Lower leg skin (tissue), 4 donors: ENCODE measurements around the gene PPP1R14D. TPM values are rescaled to one million over a fixed set of nuclear protein-coding genes. Genes with fewer than 3 reads are reported as not detected.

ENCODE experiments used
- DNase-seq, 2 donors: peaks; one replicate each; pipeline ENCODE4 v3.0.0-alpha.2; 2019; ENCODE audit warnings: low spot score in 2 of 2
- H3K4me3 ChIP-seq: fragments of 200-600 bp; sonication (generic); 2 replicates; pipeline ENCODE4 v1.5.1; 2017; ENCODE audit warnings: mild to moderate bottlenecking, low read depth; ENCODE audit not compliant: poor library complexity, severe bottlenecking
- CTCF ChIP-seq, 3 donors: fragments of 450-650 bp; IDR thresholded peaks; one replicate each; pipeline ENCODE4 v1.5.1; 2016; ENCODE audit warnings: antibody characterized with exemption in 3 of 3, mild to moderate bottlenecking in 3 of 3, moderate library complexity in 2 of 3
- POLR2A ChIP-seq, 2 donors: fragments of 450-650 bp; IDR thresholded peaks; one replicate each; pipeline ENCODE4 v1.6.1; 2016 to 2017; ENCODE audit warnings: antibody characterized with exemption in 2 of 2, mild to moderate bottlenecking in 1 of 2, moderate library complexity in 1 of 2
- WGBS, 2 donors: methylation state at CpG; one replicate each; pipeline ENCODE4 v1.1.5; 2018; 5-methylcytosine and 5-hydroxymethylcytosine counted together
- intact Hi-C: fragments of 100-400 bp; cut with DNase I; formaldehyde crosslinking; loops from one replicate; pipeline ENCODE4 v1.15.0; 2023; ENCODE audit warnings: low total_unique reads
- total RNA-seq, 4 donors: library from RNA; depleted of rRNA; stranded (reverse); fragments of >200 nt; gene quantifications; one replicate each; pipeline ENCODE4 v1.1.0, GENCODE V29; 2016

The PPP1R14D gene
- total RNA-seq, 4 donors from 2014 or later = 0.65 to 4.8 (median 2.4) TPM; not detected in 1

- TF ChIP-seq POLR2A (IDR thresholded peaks at IDR 0.05) (no peak), CTCF (IDR thresholded peaks at IDR 0.05) (no peak)
- no peak for DNase-seq
- intact Hi-C loops = no loop called here
- H3K4me3 ChIP-seq = no peak overlapping the region
- 90 to 96% methylated on average over 1 of the region's 1 CpG for WGBS, 2 donors
These were observed 24.8 kb downstream of the PPP1R14D start for GRCh38 chr15:40803688-40804087.

GRCh38 chr15:40803076-40803475, 25.4 kb downstream of the PPP1R14D start:
- TF ChIP-seq POLR2A (IDR thresholded peaks at IDR 0.05) = no peak
- no peak for TF ChIP-seq CTCF (IDR thresholded peaks at IDR 0.05)
- no peak overlapping the region for H3K4me3 ChIP-seq
- WGBS, 2 donors = 90 to 94% methylated on average over 2 of the region's 2 CpGs
- intact Hi-C loops = no loop called here
- no peak for DNase-seq

- no peak for TF ChIP-seq CTCF (IDR thresholded peaks at IDR 0.05)
- no peak for TF ChIP-seq POLR2A (IDR thresholded peaks at IDR 0.05)
- intact Hi-C loops = no loop called here
- H3K4me3 ChIP-seq = no peak overlapping the region
- no peak for DNase-seq
- WGBS, 2 donors = 85 to 88% methylated on average over 3 of the region's 3 CpGs
These were observed 29.0 kb downstream of the PPP1R14D start for GRCh38 chr15:40799523-40799922.

- no peak for DNase-seq
- intact Hi-C loops = no loop called here
- TF ChIP-seq CTCF (IDR thresholded peaks at IDR 0.05) (no peak), POLR2A (IDR thresholded peaks at IDR 0.05) (no peak)
- WGBS, 2 donors = 88 to 95% methylated on average over 5 of the region's 5 CpGs
- no peak overlapping the region for H3K4me3 ChIP-seq
These were observed 32.0 kb downstream of the PPP1R14D start for GRCh38 chr15:40796512-40796911.

GRCh38 chr15:40796041-40796440, 32.5 kb downstream of the PPP1R14D start:
- intact Hi-C loops = no loop called here
- TF ChIP-seq POLR2A (IDR thresholded peaks at IDR 0.05) = no peak
- no peak for TF ChIP-seq CTCF (IDR thresholded peaks at IDR 0.05)
- WGBS, 2 donors = 60 to 72% methylated on average over 2 of the region's 2 CpGs
- no peak overlapping the region for H3K4me3 ChIP-seq
- no peak for DNase-seq

- TF ChIP-seq POLR2A (IDR thresholded peaks at IDR 0.05) (no peak), CTCF (IDR thresholded peaks at IDR 0.05) (no peak)
- no peak for DNase-seq
- H3K4me3 ChIP-seq = no peak overlapping the region
- 53 to 67% methylated on average over 9 of the region's 9 CpGs for WGBS, 2 donors
- intact Hi-C loops = no loop called here
These were observed 35.1 kb downstream of the PPP1R14D start for GRCh38 chr15:40793216-40793989.
